ENCODE measurements around the gene DSCAM.

Gene DSCAM

GRCh38 chr21:40165773-40166070 lies 681.2 kb downstream of the DSCAM start:
- DNase-seq (ENCODE audit: low read depth, low spot score): no peak
- no peak overlapping the region for H3K27ac ChIP-seq

- no peak for DNase-seq (ENCODE audit: low read depth, low spot score)
- H3K27ac ChIP-seq: no peak overlapping the region
Measured at GRCh38 chr21:40164905-40165772, 681.8 kb downstream of the DSCAM start.

- no peak overlapping the region for H3K27ac ChIP-seq
- DNase-seq (ENCODE audit: low read depth, low spot score): no peak
Measured at GRCh38 chr21:40162075-40162474, 684.9 kb downstream of the DSCAM start.

- H3K27ac ChIP-seq: no peak overlapping the region
- DNase-seq (ENCODE audit: low read depth, low spot score): no peak
Measured at GRCh38 chr21:40160911-40161310, 686.0 kb downstream of the DSCAM start.

GRCh38 chr21:40158366-40158765 lies 688.6 kb downstream of the DSCAM start:
- H3K27ac ChIP-seq: no peak overlapping the region

GRCh38 chr21:40155563-40155962 lies 691.4 kb downstream of the DSCAM start:
- no peak overlapping the region for H3K27ac ChIP-seq
- no peak for DNase-seq (ENCODE audit: low read depth, low spot score)

More at GRCh38 chr21:40158366-40158765, 688.6 kb downstream of the DSCAM start:
- no peak for DNase-seq (ENCODE audit: low read depth, low spot score)

- no peak for DNase-seq (ENCODE audit: low read depth, low spot score)
Measured at GRCh38 chr21:40153351-40153750, 693.6 kb downstream of the DSCAM start.

GRCh38 chr21:40152476-40152875 lies 694.5 kb downstream of the DSCAM start:
- DNase-seq (ENCODE audit: low read depth, low spot score): no peak
- H3K27ac ChIP-seq: no peak overlapping the region

More at GRCh38 chr21:40153351-40153750, 693.6 kb downstream of the DSCAM start:
- H3K27ac ChIP-seq: no peak overlapping the region

- H3K27ac ChIP-seq: no peak overlapping the region
- DNase-seq (ENCODE audit: low read depth, low spot score): no peak
Measured at GRCh38 chr21:40151611-40152010, 695.3 kb downstream of the DSCAM start.

- no peak overlapping the region for H3K27ac ChIP-seq
- DNase-seq (ENCODE audit: low read depth, low spot score): no peak
Measured at GRCh38 chr21:40146216-40146837, 700.6 kb downstream of the DSCAM start.

GRCh38 chr21:40143822-40144525 lies 703.0 kb downstream of the DSCAM start:
- H3K27ac ChIP-seq: no peak overlapping the region
- no peak for DNase-seq (ENCODE audit: low read depth, low spot score)

GRCh38 chr21:40141621-40142020 lies 705.3 kb downstream of the DSCAM start:
- no peak for DNase-seq (ENCODE audit: low read depth, low spot score)
- H3K27ac ChIP-seq: no peak overlapping the region

GRCh38 chr21:40140675-40141074 lies 706.3 kb downstream of the DSCAM start:
- no peak overlapping the region for H3K27ac ChIP-seq
- no peak for DNase-seq (ENCODE audit: low read depth, low spot score)

- peak; percentile 12 for DNase-seq (ENCODE audit: low read depth, low spot score)
- H3K27ac ChIP-seq: no peak overlapping the region
Measured at GRCh38 chr21:40139636-40140035, 707.3 kb downstream of the DSCAM start.

- no peak for DNase-seq (ENCODE audit: low read depth, low spot score)
- no peak overlapping the region for H3K27ac ChIP-seq
Measured at GRCh38 chr21:40136571-40136970, 710.4 kb downstream of the DSCAM start.

- H3K27ac ChIP-seq: no peak overlapping the region
- DNase-seq (ENCODE audit: low read depth, low spot score): no peak
Measured at GRCh38 chr21:40134731-40135492, 712.0 kb downstream of the DSCAM start.

GRCh38 chr21:40130476-40130875 lies 716.5 kb downstream of the DSCAM start:
- no peak overlapping the region for H3K27ac ChIP-seq
- peak; percentile 31 for DNase-seq (ENCODE audit: low read depth, low spot score)

- H3K27ac ChIP-seq: no peak overlapping the region
- DNase-seq (ENCODE audit: low read depth, low spot score): no peak
Measured at GRCh38 chr21:40129809-40130208, 717.1 kb downstream of the DSCAM start.

- H3K27ac ChIP-seq: peak overlapping the region; percentile 43
- peak; percentile 60 for DNase-seq (ENCODE audit: low read depth, low spot score)
Measured at GRCh38 chr21:40128891-40129290, 718.1 kb downstream of the DSCAM start.

- no peak overlapping the region for H3K27ac ChIP-seq
- DNase-seq (ENCODE audit: low read depth, low spot score): no peak
Measured at GRCh38 chr21:40120940-40121575, 725.9 kb downstream of the DSCAM start.
